Lower leg skin (tissue), 3 donors: Measurements from ENCODE around the gene EML6.

Experiments used
- CTCF ChIP-seq, 3 donors: fragments of 450-650 bp; IDR thresholded peaks; one replicate each; pipeline ENCODE4 v1.5.1; 2016; ENCODE audit warnings: antibody characterized with exemption in 3 of 3, mild to moderate bottlenecking in 3 of 3, moderate library complexity in 2 of 3
- POLR2A ChIP-seq, 2 donors: fragments of 450-650 bp; IDR thresholded peaks; one replicate each; pipeline ENCODE4 v1.6.1; 2016 to 2017; ENCODE audit warnings: antibody characterized with exemption in 2 of 2, mild to moderate bottlenecking in 1 of 2, moderate library complexity in 1 of 2

- TF ChIP-seq CTCF (IDR thresholded peaks at IDR 0.05): no peak
- no peak for TF ChIP-seq POLR2A (IDR thresholded peaks at IDR 0.05)
Observed at GRCh38 chr2:54975598-54976492, 252.4 kb downstream of the EML6 start.
